Neural progenitor cell (in vitro differentiated cells): ENCODE results near the gene TRMT61B. TPM values are rescaled to one million over a fixed set of nuclear protein-coding genes. Genes with fewer than 3 reads are reported as not detected.

ENCODE experiments used
- DNase-seq: peaks from one replicate; pipeline ENCODE4 v3.0.0-alpha.2; 2016; ENCODE audit warnings: low spot score
- H2AFZ ChIP-seq: fragments of 200-600 bp; sonication (generic); replicated peaks from 2 replicates; pipeline ENCODE4 v1.6.1; 2016; ENCODE audit warnings: antibody characterized with exemption
- H3F3A ChIP-seq: fragments of 200-600 bp; sonication (generic); 2 replicates; pipeline ENCODE4 v1.6.1; 2016; ENCODE audit warnings: antibody characterized with exemption, low read depth
- H3K27ac ChIP-seq: fragments of 200-600 bp; sonication (generic); 2 replicates; pipeline ENCODE4 v1.5.1; 2016; ENCODE audit warnings: mild to moderate bottlenecking
- H3K27me3 ChIP-seq: fragments of 200-600 bp; sonication (generic); 2 replicates; pipeline ENCODE4 v1.6.1; 2016; ENCODE audit warnings: mild to moderate bottlenecking, moderate library complexity
- H3K36me3 ChIP-seq: fragments of 200-600 bp; sonication (generic); 2 replicates; pipeline ENCODE4 v1.5.1; 2016
- H3K4me1 ChIP-seq: fragments of 200-600 bp; sonication (generic); 2 replicates; pipeline ENCODE4 v1.6.1; 2016; ENCODE audit warnings: mixed run types
- H3K4me2 ChIP-seq: fragments of 200-600 bp; sonication (generic); 2 replicates; pipeline ENCODE4 v1.6.1; 2016
- H3K4me3 ChIP-seq: fragments of 200-600 bp; sonication (generic); 2 replicates; pipeline ENCODE4 v1.5.1; 2016
- H3K79me2 ChIP-seq: fragments of 200-600 bp; sonication (generic); 2 replicates; pipeline ENCODE4 v1.6.1; 2016; ENCODE audit warnings: low read depth
- H3K9ac ChIP-seq: fragments of 200-600 bp; sonication (generic); 2 replicates; pipeline ENCODE4 v1.6.1; 2016
- H3K9me3 ChIP-seq: fragments of 200-600 bp; sonication (generic); 2 replicates; pipeline ENCODE4 v1.5.1; 2016; ENCODE audit warnings: low read depth
- H4K20me1 ChIP-seq: fragments of 200-600 bp; sonication (generic); 2 replicates; pipeline ENCODE4 v1.6.1; 2016; ENCODE audit warnings: low read depth
- H3K27ac Mint-ChIP-seq: 3 replicates; pipeline ENCODE4 v1.8.0; 2021; ENCODE audit warnings: mixed read lengths
- H3K27me3 Mint-ChIP-seq: 2 replicates; pipeline ENCODE4 v1.8.0; 2022; ENCODE audit warnings: low read depth, mild to moderate bottlenecking, inconsistent platforms, moderate library complexity, mixed read lengths; ENCODE audit not compliant: insufficient read depth
- H3K36me3 Mint-ChIP-seq: 3 replicates; pipeline ENCODE4 v1.8.0; 2021; ENCODE audit warnings: mixed read lengths
- H3K4me1 Mint-ChIP-seq: 3 replicates; pipeline ENCODE4 v1.8.0; 2021; ENCODE audit warnings: mixed read lengths
- H3K4me3 Mint-ChIP-seq: 3 replicates; pipeline ENCODE4 v1.8.0; 2021; ENCODE audit warnings: mild to moderate bottlenecking, moderate library complexity, mixed read lengths
- H3K9me3 Mint-ChIP-seq: 3 replicates; pipeline ENCODE4 v1.8.0; 2020; ENCODE audit warnings: mixed read lengths
- EZH2 ChIP-seq: fragments of 200-600 bp; sonication (generic); IDR thresholded peaks from 2 replicates; pipeline ENCODE4 v1.6.1; 2017; ENCODE audit warnings: antibody characterized with exemption, mild to moderate bottlenecking, moderate library complexity
- EZH2phosphoT487 ChIP-seq: fragments of 200-600 bp; sonication (generic); IDR thresholded peaks from 2 replicates; pipeline ENCODE4 v1.6.1; 2017; ENCODE audit warnings: antibody characterized with exemption
- total RNA-seq: library from RNA; depleted of rRNA; stranded (reverse); fragments of >200 nt; gene quantifications from 2 replicates; pipeline ENCODE4 v1.2.3, GENCODE V29; 2015; ENCODE audit warnings: low replicate concordance
- TF ChIP-seq, protein P1 (sequence below): fragments of 200-600 bp; sonication (generic); IDR thresholded peaks from 2 replicates; pipeline ENCODE4 v1.5.1; 2017; ENCODE audit warnings: antibody characterized with exemption, mild to moderate bottlenecking

The TRMT61B gene
- total RNA-seq, 1 donor from 2014 or later = 23.9 TPM

GRCh38 chr2:28904802-28905457 lies 34.8 kb upstream of the TRMT61B start:
- no peaks in the 10 kb centered on the region for H3K9me3 Mint-ChIP-seq
- Histone ChIP-seq H3K4me1 (peaks cover 7% of the 10 kb centered on the region), H4K20me1 (peaks cover 83% of the 10 kb centered on the region), H3K27ac (no peak overlapping the region), H3F3A (no peaks in the 10 kb centered on the region), H3K9ac (no peak overlapping the region), H3K4me2 (no peak overlapping the region), H3K36me3 (peaks cover 5% of the 10 kb centered on the region), H3K27me3 (no peaks in the 10 kb centered on the region), H3K79me2 (peaks cover 99% of the 10 kb centered on the region), H3K9me3 (no peaks in the 10 kb centered on the region), H3K4me3 (no peak overlapping the region), H2AFZ (no peak overlapping the region)
- H3K4me1 Mint-ChIP-seq = no peaks in the 10 kb centered on the region
- no peak for TF ChIP-seq EZH2phosphoT487
- no peak for TF ChIP-seq EZH2
- TF ChIP-seq, protein P1, sequence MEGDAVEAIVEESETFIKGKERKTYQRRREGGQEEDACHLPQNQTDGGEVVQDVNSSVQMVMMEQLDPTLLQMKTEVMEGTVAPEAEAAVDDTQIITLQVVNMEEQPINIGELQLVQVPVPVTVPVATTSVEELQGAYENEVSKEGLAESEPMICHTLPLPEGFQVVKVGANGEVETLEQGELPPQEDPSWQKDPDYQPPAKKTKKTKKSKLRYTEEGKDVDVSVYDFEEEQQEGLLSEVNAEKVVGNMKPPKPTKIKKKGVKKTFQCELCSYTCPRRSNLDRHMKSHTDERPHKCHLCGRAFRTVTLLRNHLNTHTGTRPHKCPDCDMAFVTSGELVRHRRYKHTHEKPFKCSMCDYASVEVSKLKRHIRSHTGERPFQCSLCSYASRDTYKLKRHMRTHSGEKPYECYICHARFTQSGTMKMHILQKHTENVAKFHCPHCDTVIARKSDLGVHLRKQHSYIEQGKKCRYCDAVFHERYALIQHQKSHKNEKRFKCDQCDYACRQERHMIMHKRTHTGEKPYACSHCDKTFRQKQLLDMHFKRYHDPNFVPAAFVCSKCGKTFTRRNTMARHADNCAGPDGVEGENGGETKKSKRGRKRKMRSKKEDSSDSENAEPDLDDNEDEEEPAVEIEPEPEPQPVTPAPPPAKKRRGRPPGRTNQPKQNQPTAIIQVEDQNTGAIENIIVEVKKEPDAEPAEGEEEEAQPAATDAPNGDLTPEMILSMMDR = no peak
- H3K36me3 Mint-ChIP-seq = peaks cover 32% of the 10 kb centered on the region
- no peaks in the 10 kb centered on the region for H3K27me3 Mint-ChIP-seq
- DNase-seq = no peak
- H3K4me3 Mint-ChIP-seq = no peak overlapping the region
- no peak overlapping the region for H3K27ac Mint-ChIP-seq

- no peak for TF ChIP-seq EZH2phosphoT487
- no peak for TF ChIP-seq EZH2
- TF ChIP-seq, protein P1 = no peak
- H3K36me3 ChIP-seq = peaks cover 5% of the 10 kb centered on the region
These were observed 34.2 kb upstream of the TRMT61B start for GRCh38 chr2:28904295-28904694.

GRCh38 chr2:28902584-28902983 lies 32.5 kb upstream of the TRMT61B start:
- H3K4me2 ChIP-seq = no peak overlapping the region
- no peaks in the 10 kb centered on the region for H3F3A ChIP-seq
- H3K9me3 ChIP-seq = no peaks in the 10 kb centered on the region
- DNase-seq = no peak
- no peak for TF ChIP-seq EZH2
- no peak overlapping the region for H3K27ac Mint-ChIP-seq
- H2AFZ ChIP-seq = no peak overlapping the region
- no peaks in the 10 kb centered on the region for H3K27me3 Mint-ChIP-seq
- peaks cover 16% of the 10 kb centered on the region for H3K36me3 Mint-ChIP-seq
- no peak overlapping the region for H3K27ac ChIP-seq
- H4K20me1 ChIP-seq = peaks cover 86% of the 10 kb centered on the region
- H3K4me1 Mint-ChIP-seq = peaks cover 3% of the 10 kb centered on the region
- no peaks in the 10 kb centered on the region for H3K9me3 Mint-ChIP-seq
- peaks cover 7% of the 10 kb centered on the region for H3K4me1 ChIP-seq
- H3K27me3 ChIP-seq = no peaks in the 10 kb centered on the region
- no peak overlapping the region for H3K4me3 ChIP-seq
- H3K4me3 Mint-ChIP-seq = no peak overlapping the region
- no peak overlapping the region for H3K9ac ChIP-seq
- H3K79me2 ChIP-seq = peaks cover 99% of the 10 kb centered on the region
- H3K36me3 ChIP-seq = peaks cover 5% of the 10 kb centered on the region

More at GRCh38 chr2:28904295-28904694, 34.2 kb upstream of the TRMT61B start:
- Histone ChIP-seq H3K9ac (no peak overlapping the region), H3K9me3 (no peaks in the 10 kb centered on the region), H3K27ac (no peak overlapping the region), H3F3A (no peaks in the 10 kb centered on the region), H2AFZ (no peak overlapping the region), H3K4me3 (no peak overlapping the region), H4K20me1 (peaks cover 84% of the 10 kb centered on the region), H3K27me3 (no peaks in the 10 kb centered on the region), H3K4me1 (peaks cover 7% of the 10 kb centered on the region), H3K79me2 (peaks cover 99% of the 10 kb centered on the region), H3K4me2 (no peak overlapping the region)
- no peaks in the 10 kb centered on the region for H3K27me3 Mint-ChIP-seq
- H3K4me3 Mint-ChIP-seq = no peak overlapping the region
- H3K36me3 Mint-ChIP-seq = peaks cover 25% of the 10 kb centered on the region
- no peaks in the 10 kb centered on the region for H3K9me3 Mint-ChIP-seq
- no peaks in the 10 kb centered on the region for H3K4me1 Mint-ChIP-seq
- no peak for DNase-seq
- H3K27ac Mint-ChIP-seq = no peak overlapping the region

DNA sequence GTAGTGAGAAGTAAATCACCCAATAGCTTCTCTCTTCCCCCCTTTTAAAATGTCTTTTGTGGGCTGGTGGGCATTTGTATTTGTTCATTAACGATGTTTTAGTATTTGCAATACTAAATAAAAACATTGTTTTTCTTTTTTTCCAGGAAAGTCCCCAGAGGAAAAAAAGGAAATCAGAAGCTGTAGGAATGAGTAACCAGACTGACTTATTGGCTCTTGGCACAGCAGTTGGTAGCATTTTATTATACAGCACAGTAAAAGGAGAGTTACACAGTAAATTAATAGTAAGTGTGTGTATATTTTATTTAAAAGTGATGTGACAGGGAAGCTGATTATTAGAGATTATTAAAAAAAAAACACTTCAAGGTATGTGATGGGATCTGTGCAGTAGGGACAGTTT lies 31.7 kb upstream of the TRMT61B start:
- peaks cover 90% of the 10 kb centered on the region for H4K20me1 ChIP-seq
- TF ChIP-seq, protein P1 = no peak
- TF ChIP-seq EZH2 (no peak), EZH2phosphoT487 (no peak)
- Mint-ChIP-seq H3K36me3 (peaks cover 13% of the 10 kb centered on the region), H3K27me3 (no peaks in the 10 kb centered on the region), H3K4me3 (no peak overlapping the region), H3K4me1 (peaks cover 9% of the 10 kb centered on the region), H3K9me3 (no peaks in the 10 kb centered on the region), H3K27ac (no peak overlapping the region)
- no peaks in the 10 kb centered on the region for H3K27me3 ChIP-seq
- peaks cover 11% of the 10 kb centered on the region for H3K4me1 ChIP-seq
- no peak overlapping the region for H3K27ac ChIP-seq
- peaks cover 5% of the 10 kb centered on the region for H3K36me3 ChIP-seq
- H3K9me3 ChIP-seq = no peaks in the 10 kb centered on the region
- peaks cover 100% of the 10 kb centered on the region for H3K79me2 ChIP-seq
- H3F3A ChIP-seq = no peaks in the 10 kb centered on the region
- no peak for DNase-seq
- H3K4me2 ChIP-seq = no peak overlapping the region
- H2AFZ ChIP-seq = no peak overlapping the region
- no peak overlapping the region for H3K4me3 ChIP-seq
- H3K9ac ChIP-seq = no peak overlapping the region
